Stimulated activated CD4-positive, alpha-beta T cell treated with anti-CD3 and anti-CD28 coated beads, Interleukin-12 subunit alpha, Interleukin-12 subunit beta, amount 100 ng/mL, for 48 hours (primary cell): Measurements from ENCODE around the gene NKX3-2.

Source experiments
- DNase-seq, 3 donors: peaks; one replicate each; pipeline ENCODE4 v3.0.0-alpha.2; 2020; ENCODE audit warnings: low read depth in 2 of 3, low spot score in 1 of 3

The NKX3-2 gene

GRCh38 chr4:13546142-13546940, 2.0 kb upstream of the NKX3-2 start:
- no peak for DNase-seq

- DNase-seq, result no peak
Observed at GRCh38 chr4:13545394-13545808, 1.1 kb upstream of the NKX3-2 start.

GRCh38 chr4:13544606-13545393, 492 bp upstream of the NKX3-2 start:
- DNase-seq, result peak in 1 of 3 donors; percentile 54

GRCh38 chr4:13543032-13543838, 1.1 kb downstream of the NKX3-2 start:
- DNase-seq, result no peak

GRCh38 chr4:13542577-13543031, 1.7 kb downstream of the NKX3-2 start:
- DNase-seq, result no peak

GRCh38 chr4:13541720-13542576, 2.4 kb downstream of the NKX3-2 start:
- no peak for DNase-seq

GRCh38 chr4:13541176-13541604, 3.1 kb downstream of the NKX3-2 start:
- DNase-seq, result no peak

- no peak for DNase-seq
Observed at GRCh38 chr4:13540446-13541175, 3.7 kb downstream of the NKX3-2 start.

- no peak for DNase-seq
Observed at GRCh38 chr4:13539619-13540445, 4.5 kb downstream of the NKX3-2 start.

GRCh38 chr4:13539047-13539618, 5.2 kb downstream of the NKX3-2 start:
- no peak for DNase-seq

- no peak for DNase-seq
Observed at GRCh38 chr4:13538427-13538973, 5.8 kb downstream of the NKX3-2 start.

GRCh38 chr4:13537832-13538177, 6.5 kb downstream of the NKX3-2 start:
- DNase-seq, result no peak

GRCh38 chr4:13537011-13537831, 7.1 kb downstream of the NKX3-2 start:
- no peak for DNase-seq

GRCh38 chr4:13536607-13537006, 7.7 kb downstream of the NKX3-2 start:
- DNase-seq, result no peak

GRCh38 chr4:13535708-13536361, 8.5 kb downstream of the NKX3-2 start:
- DNase-seq, result no peak

- no peak for DNase-seq
Observed at GRCh38 chr4:13535118-13535517, 9.2 kb downstream of the NKX3-2 start.
